ENCODE measurements around the gene MYO16. TPM values are rescaled to one million over a fixed set of nuclear protein-coding genes. Genes with fewer than 3 reads are reported as not detected.
"Not testable (repeated sequence)": the region's sequence is repeated elsewhere in the genome, so short reads cannot be mapped to it uniquely, and the experiment has no call there.

The MYO16 gene
- polyA plus RNA-seq, 3 donors, result 0.37 to 0.60 (median 0.44) TPM

DNA sequence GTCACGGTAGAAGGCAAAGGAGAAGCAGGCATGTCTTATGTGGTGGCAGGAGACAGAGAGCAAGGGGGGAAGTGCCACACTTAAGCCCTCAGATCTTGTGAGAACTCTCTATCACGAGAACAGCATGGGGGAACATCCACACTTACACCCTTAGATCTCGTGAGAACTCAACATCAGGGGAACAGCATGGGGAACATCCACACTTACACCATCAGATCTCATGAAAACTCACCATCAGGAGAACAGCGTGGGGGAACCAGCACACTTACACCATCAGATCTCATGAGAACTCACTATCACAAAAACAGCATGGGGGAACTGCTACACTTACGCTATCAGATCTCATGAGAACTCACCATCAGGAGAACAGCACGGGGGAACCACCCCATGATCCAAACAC is 445.0 kb downstream of the MYO16 start:
- no peak for DNase-seq (ENCODE audit: extremely low read depth in 1 of 11, low read depth in 9 of 11, low spot score in 4 of 11)

GRCh38 chr13:109074853-109075252 is 445.4 kb downstream of the MYO16 start:
- no peak for DNase-seq (ENCODE audit: extremely low read depth in 1 of 11, low read depth in 9 of 11, low spot score in 4 of 11)

- no peak for DNase-seq (ENCODE audit: extremely low read depth in 1 of 11, low read depth in 9 of 11, low spot score in 4 of 11)
Measured at GRCh38 chr13:109087916-109088623, 458.7 kb downstream of the MYO16 start.

DNA sequence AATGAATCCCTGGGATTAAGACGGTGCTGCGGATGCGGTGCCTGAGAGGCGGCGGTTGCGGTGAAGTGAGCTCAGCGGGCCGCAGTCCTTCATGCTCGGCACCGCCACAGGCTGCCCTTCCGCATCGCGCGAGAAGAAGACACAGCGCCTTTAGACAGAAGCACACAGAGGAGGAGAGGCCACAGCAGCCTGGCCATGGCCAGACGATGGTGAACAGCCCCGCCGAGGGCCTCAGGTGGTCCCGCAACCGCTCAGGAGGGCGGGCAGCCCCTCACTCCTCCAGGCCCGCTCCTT is 459.2 kb downstream of the MYO16 start:
- DNase-seq (ENCODE audit: extremely low read depth in 1 of 11, low read depth in 9 of 11, low spot score in 4 of 11), result no peak

DNA sequence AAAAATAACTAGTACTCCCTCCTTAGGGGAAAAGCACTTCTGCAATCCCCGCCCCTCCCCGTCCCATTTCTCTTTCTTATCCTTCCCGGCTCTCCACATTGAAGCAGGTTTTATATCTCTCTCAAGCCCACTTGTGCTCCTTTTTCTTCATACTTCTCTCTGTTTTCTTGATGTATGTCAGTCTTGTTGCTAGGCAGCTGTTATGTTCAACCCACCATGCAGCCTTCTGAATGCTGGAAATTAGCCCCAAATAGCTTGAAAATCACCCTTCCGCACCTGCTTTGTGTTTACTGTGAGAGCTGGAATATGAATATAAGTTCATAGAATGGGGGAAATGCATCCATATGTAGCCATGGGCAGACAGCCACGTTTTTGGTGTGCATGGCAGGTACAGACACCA is 461.4 kb downstream of the MYO16 start:
- no peak for DNase-seq (ENCODE audit: extremely low read depth in 1 of 11, low read depth in 9 of 11, low spot score in 4 of 11)

DNA sequence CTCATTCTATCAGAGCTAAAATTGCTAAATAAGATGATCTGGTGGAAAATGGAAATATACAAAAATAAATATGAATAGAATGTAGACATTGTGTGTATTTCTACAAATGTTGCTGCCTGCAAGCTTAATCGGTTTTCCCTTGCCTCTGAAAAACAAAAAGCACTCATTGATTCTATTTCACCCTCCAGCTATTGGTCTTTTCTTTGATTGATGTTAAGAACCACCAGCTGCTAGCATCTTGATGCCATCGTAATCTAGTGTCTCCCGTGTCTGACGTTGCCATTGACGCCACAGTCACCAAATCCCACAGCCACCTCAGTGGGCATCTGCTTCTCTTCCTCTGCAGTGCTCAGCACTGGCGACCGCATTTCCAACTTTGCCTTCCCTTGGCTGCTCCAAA is 461.8 kb downstream of the MYO16 start:
- DNase-seq (ENCODE audit: extremely low read depth in 1 of 11, low read depth in 9 of 11, low spot score in 4 of 11), result no peak

DNA sequence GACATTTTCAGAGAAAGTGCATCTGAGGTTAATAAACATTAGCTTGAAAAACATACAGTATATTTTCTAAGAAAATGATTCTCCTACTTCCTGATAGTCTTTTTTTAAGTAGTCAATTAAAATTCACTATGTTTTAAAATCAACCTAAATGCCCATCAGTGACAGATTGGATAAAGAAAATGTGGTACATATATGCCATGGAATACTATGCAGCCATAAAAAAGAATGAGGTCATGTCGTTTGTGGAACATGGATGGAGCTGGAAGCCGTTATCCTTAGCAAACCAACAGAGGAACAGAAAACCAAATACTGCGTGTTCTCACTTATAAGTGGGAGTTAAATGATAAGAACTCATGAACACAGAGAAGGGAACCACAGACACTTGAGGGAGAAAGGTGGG is 462.8 kb downstream of the MYO16 start:
- not testable (repeated sequence) for DNase-seq (ENCODE audit: extremely low read depth in 1 of 11, low read depth in 9 of 11, low spot score in 4 of 11)

- no peak for DNase-seq (ENCODE audit: extremely low read depth in 1 of 11, low read depth in 9 of 11, low spot score in 4 of 11)
Measured at GRCh38 chr13:109093998-109094397, 464.6 kb downstream of the MYO16 start.

DNA sequence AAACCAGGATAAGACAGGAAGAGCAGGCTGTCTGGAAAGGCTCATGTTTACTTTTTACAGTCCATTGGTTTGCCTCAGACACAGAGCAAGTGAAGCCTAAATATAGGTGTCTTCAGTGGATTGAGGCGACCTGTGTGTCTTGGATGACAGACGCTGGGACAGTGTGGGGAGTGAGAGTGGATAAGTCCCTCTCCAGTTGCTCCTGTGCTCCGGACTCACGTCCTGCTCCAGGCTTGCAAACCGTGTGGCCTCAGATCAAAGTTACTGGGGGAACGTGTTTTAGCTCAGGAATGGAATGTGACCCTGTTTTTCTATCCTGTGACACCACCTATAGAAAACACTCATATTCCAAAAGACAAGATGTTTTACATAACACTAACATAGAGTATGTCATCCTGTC is 465.7 kb downstream of the MYO16 start:
- no peak for DNase-seq (ENCODE audit: extremely low read depth in 1 of 11, low read depth in 9 of 11, low spot score in 4 of 11)

DNA sequence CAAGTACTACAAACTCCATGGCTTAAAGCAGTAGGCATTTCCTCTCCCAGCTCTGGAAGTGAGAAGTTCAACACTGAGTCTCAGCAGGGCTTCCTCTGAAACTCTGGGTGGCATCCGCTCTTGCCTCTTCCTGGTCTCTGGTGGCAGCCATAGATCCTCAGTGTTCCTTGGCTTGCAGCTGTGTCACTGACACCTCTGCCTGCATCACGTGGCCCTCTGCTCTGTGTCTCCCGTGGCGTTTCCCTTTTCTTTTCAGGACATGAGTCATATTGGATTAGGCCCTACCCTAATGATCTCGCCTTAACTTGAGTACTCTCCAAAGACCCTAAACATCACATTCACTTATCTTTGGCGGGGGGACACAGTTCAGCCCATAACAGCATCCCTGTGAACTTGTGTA is 466.7 kb downstream of the MYO16 start:
- DNase-seq (ENCODE audit: extremely low read depth in 1 of 11, low read depth in 9 of 11, low spot score in 4 of 11), result no peak

DNA sequence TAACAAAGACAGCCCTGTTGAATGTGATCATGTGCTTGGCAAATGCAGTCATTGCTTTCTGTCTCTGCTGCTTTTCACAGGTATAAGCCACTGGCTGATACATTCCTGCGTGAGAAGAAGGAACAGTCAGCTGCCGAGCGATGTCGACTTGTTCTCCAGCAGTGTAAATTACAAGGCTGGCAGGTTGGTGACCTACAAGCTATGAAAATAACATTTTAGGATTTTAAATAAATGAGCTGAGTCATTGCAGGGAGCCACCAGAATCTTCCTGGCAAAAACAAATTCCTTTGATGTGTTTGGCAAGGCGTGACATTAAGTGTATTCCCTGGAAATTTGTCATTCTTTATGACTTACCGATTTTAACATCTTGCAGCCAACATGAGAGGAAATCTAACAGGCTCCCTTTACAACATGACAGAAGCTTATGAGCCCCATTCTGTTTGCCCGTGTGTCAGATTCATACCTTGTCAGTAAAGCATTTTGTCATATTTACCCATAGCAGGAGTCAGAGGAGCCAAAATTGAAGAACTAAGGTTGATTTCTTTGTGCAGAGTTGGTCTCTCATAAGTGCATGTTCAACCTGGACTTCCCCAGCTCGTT is 471.4 kb downstream of the MYO16 start:
- no peak for DNase-seq (ENCODE audit: extremely low read depth in 1 of 11, low read depth in 9 of 11, low spot score in 4 of 11)

DNA sequence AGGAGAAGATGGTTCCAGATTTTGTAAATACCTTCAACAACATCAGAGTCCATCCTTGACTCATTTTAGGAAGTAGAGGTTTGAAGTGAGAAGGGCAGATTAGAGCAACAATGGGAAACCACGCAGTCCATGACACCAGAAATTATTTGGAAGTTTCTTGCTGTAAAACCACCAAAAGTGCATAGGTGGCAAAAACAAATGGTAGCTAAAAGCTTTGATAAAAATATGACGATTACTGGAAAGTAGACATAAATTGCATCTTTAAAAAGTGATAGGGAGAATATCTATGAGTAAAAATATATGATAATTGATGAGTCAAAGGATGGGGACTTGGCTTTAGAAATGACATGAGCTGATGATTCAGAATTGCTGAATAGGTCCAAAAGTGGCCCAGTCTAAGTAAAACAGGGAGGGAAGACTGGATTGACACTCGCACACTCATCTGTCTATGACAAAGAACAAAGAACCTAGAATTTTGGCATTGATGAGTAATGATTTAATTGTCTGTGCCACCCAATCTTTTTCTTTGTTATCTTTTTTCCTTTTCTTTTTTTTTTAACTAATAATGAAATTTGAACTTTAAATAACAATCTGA is 472.2 kb downstream of the MYO16 start:
- DNase-seq (ENCODE audit: extremely low read depth in 1 of 11, low read depth in 9 of 11, low spot score in 4 of 11), result no peak

- no peak for DNase-seq (ENCODE audit: extremely low read depth in 1 of 11, low read depth in 9 of 11, low spot score in 4 of 11)
Measured at GRCh38 chr13:109105899-109106298, 476.5 kb downstream of the MYO16 start.

DNA sequence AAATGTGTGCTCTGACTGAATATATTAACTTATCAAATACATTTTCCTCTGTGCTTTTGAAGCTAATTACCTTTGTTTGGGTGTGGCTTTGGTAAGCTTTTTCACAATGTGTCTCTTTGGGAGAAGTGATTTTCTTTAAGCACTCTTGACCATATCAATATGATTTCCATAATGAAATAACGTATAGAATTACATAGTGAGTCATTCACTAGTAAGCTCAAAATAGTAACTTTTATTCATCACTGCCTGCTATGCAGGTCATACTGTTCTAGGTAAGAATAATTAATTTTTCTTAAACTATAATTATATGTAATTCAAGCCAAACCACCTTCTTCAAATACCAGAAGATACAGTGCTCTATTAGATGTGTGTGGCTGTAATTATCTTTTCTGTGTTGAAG is 480.7 kb downstream of the MYO16 start:
- no peak for DNase-seq (ENCODE audit: extremely low read depth in 1 of 11, low read depth in 9 of 11, low spot score in 4 of 11)

- DNase-seq (ENCODE audit: extremely low read depth in 1 of 11, low read depth in 9 of 11, low spot score in 4 of 11), result no peak
Measured at GRCh38 chr13:109111141-109111540, 481.7 kb downstream of the MYO16 start.

DNA sequence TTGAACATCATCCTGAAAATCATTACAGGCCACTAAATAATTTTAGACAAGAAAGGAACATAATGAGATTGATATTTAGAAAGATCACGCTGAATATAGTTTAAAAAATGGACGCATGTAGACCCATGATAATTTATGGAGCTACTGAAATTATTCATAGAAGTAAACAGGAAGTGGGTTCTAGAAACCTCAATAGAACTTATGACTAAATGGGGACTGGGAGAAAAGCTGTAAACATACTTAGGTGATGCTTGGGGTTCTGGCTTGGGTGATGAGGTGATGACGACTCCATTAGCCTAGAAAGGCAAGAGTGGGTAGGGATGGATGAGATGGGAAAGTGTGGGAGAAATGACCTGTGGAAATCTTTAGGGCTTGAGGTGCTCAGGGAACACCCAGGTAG is 484.0 kb downstream of the MYO16 start:
- no peak for DNase-seq (ENCODE audit: extremely low read depth in 1 of 11, low read depth in 9 of 11, low spot score in 4 of 11)

DNA sequence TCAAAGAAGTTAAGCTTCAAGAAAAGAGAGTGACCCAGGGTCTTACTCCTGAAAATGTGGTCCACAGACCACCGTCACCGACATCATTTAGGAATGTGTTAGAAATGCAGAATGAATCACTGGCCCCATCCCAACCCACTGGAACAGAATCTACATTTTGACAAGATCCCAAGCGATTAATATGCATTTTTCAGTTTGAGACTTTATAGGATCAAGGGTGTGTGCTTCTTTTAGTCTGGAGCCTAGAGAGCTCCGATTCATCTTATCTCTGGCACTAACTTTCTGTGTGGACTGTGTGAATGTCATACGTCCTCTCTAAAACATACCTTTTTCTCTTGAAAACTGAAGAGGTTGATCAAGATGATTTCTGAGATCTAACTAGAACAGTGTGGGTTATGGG is 484.8 kb downstream of the MYO16 start:
- no peak for DNase-seq (ENCODE audit: extremely low read depth in 1 of 11, low read depth in 9 of 11, low spot score in 4 of 11)

GRCh38 chr13:109114991-109115390 is 485.6 kb downstream of the MYO16 start:
- no peak for DNase-seq (ENCODE audit: extremely low read depth in 1 of 11, low read depth in 9 of 11, low spot score in 4 of 11)

- DNase-seq (ENCODE audit: extremely low read depth in 1 of 11, low read depth in 9 of 11, low spot score in 4 of 11), result no peak
Measured at GRCh38 chr13:109118521-109118920, 489.1 kb downstream of the MYO16 start.

DNA sequence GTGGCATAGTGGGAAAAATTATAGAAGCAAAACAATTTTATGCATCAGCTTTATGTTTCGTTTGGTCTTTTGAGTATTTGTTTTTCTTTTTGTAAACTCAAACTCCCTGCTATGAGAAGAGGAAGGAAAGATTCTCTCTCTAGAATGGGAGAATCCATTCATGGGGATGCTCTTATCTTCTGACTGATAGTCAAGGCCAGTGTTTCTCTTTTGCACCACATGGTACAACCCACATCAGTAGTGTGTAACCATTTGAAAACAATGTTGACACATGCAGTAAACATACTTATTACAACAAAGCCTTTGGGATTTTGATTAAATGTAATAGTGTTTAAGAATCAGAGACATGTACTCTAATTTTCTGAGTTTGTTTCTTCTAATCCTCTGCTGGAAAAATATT is 490.5 kb downstream of the MYO16 start:
- DNase-seq (ENCODE audit: extremely low read depth in 1 of 11, low read depth in 9 of 11, low spot score in 4 of 11), result no peak

GRCh38 chr13:109121826-109122225 is 492.4 kb downstream of the MYO16 start:
- DNase-seq (ENCODE audit: extremely low read depth in 1 of 11, low read depth in 9 of 11, low spot score in 4 of 11), result no peak
